Body of pancreas (tissue), 4 donors: ENCODE measurements around the gene FAM111B.

Experiments used
- CTCF ChIP-seq, 7 experiments: fragments of 450-650 bp in 4 of 7; fragments of 200-600 bp in 3 of 7; sonication (generic) in 3 of 7; IDR thresholded peaks; one replicate each; pipeline ENCODE4 v1.5.1; 2016 to 2019; ENCODE audit warnings: antibody characterized with exemption in 7 of 7
- POLR2A ChIP-seq, 3 donors: fragments of 450-650 bp; IDR thresholded peaks; one replicate each; pipeline ENCODE4 v1.6.1; 2016; ENCODE audit warnings: antibody characterized with exemption in 3 of 3, mild to moderate bottlenecking in 2 of 3

- TF ChIP-seq CTCF (IDR thresholded peaks at IDR 0.05) (no peak), POLR2A (IDR thresholded peaks at IDR 0.05) (no peak)
These were observed 30.0 kb upstream of the FAM111B start for GRCh38 chr11:59076876-59077571.
